HepG2 (cell line): ENCODE measurements around the gene ZNF148. TPM values are rescaled to one million over a fixed set of nuclear protein-coding genes. Genes with fewer than 3 reads are reported as not detected.

Experiments used
- ATAC-seq: fragments of 200-7000 bp; cut with Tn5 transposase; 3 replicates; pipeline ENCODE4 v1.9.1; 2020; ENCODE audit warnings: mild to moderate bottlenecking, moderate library complexity
- BruUV-seq: library from RNA; stranded (reverse); fragments of 400-500 nt; replicated peaks from 2 replicates; lab custom pipeline; 2021; lab: Mats Ljungman, UMichigan
- CTCF ChIA-PET: fragments of 300-600 bp; formaldehyde crosslinking; extraction: SDS; loops from one replicate; lab custom pipeline; 2021; ENCODE audit warnings: low total read pairs, inconsistent platforms, low intra/inter-chr PET ratio; lab: Yijun Ruan, JAX
- POLR2A ChIA-PET: fragments of 350-600 bp; sonication (Branson Sonifier 250); formaldehyde crosslinking; loops from one replicate; lab custom pipeline; 2020; ENCODE audit warnings: antibody characterized with exemption, inconsistent platforms; lab: Yijun Ruan, JAX
- DNase-seq: peaks from one replicate; pipeline ENCODE4 v3.0.0-alpha.2; 2015; ENCODE audit warnings: low spot score
- FAIRE-seq: peaks from 3 replicates; lab custom pipeline; 2011; peaks lifted over from hg19 to GRCh38; lab: Jason Lieb, UNC
- H2AFZ ChIP-seq: one replicate; pipeline ENCODE4 v1.6.1; 2011; ENCODE audit warnings: low read length, inconsistent platforms
- H3K27ac ChIP-seq: fragments of 300-600 bp; 3 replicates; pipeline ENCODE4 v1.8.0; 2011; ENCODE audit warnings: mixed run types, mild to moderate bottlenecking, mixed read lengths, low read length, inconsistent platforms; ENCODE audit not compliant: insufficient read depth; ENCODE audit errors: extremely low read length
- H3K27me3 ChIP-seq, 2 experiments: fragments of 200-600 bp in 1 of 2; 2 replicates in 1 of 2; 3 replicates in 1 of 2; pipeline versions ENCODE4 v1.6.0 to v1.8.0; 2011; ENCODE audit warnings: low read length in 2 of 2, mild to moderate bottlenecking in 2 of 2, moderate library complexity in 2 of 2, inconsistent platforms in 1 of 2; ENCODE audit not compliant: insufficient read depth in 2 of 2, control insufficient read depth in 1 of 2
- H3K36me3 ChIP-seq, 2 experiments: fragments of 200-600 bp in 1 of 2; replicated peaks in 1 of 2; 2 replicates in 1 of 2; 3 replicates in 1 of 2; pipeline versions ENCODE4 v1.5.1 to v1.8.0; 2011; ENCODE audit warnings: low read length in 2 of 2, inconsistent platforms in 1 of 2; ENCODE audit not compliant: insufficient read depth in 2 of 2, control insufficient read depth in 1 of 2
- H3K4me1 ChIP-seq: 2 replicates; pipeline ENCODE4 v1.5.1; 2012; ENCODE audit warnings: low read length, inconsistent platforms; ENCODE audit not compliant: insufficient read depth
- H3K4me2 ChIP-seq: 2 replicates; pipeline ENCODE4 v1.6.0; 2011; ENCODE audit warnings: low read depth, low read length, inconsistent platforms
- H3K4me3 ChIP-seq, 3 experiments: fragments of 200-600 bp in 1 of 3; sonication (generic), shearing (Covaris generic) in 1 of 3; replicated peaks in 1 of 3; 2 replicates each; pipeline ENCODE4 v1.5.1; 2011 to 2016; ENCODE audit warnings: low read length in 3 of 3, inconsistent platforms in 2 of 3, low read depth in 2 of 3, mild to moderate bottlenecking in 2 of 3, control low read depth in 1 of 3, mixed read lengths in 1 of 3; ENCODE audit not compliant: insufficient read depth in 1 of 3
- H3K79me2 ChIP-seq: one replicate; pipeline ENCODE4 v1.6.1; 2011; ENCODE audit warnings: low read length, inconsistent platforms; ENCODE audit not compliant: insufficient read depth
- H3K9ac ChIP-seq: 2 replicates; pipeline ENCODE4 v1.6.0; 2011; ENCODE audit warnings: mild to moderate bottlenecking, low read depth, low read length, inconsistent platforms; ENCODE audit not compliant: insufficient read depth
- H3K9me3 ChIP-seq: 2 replicates; pipeline ENCODE4 v1.5.1; 2012; ENCODE audit warnings: mild to moderate bottlenecking, low read length
- H4K20me1 ChIP-seq: 2 replicates; pipeline ENCODE4 v1.6.0; 2011; ENCODE audit warnings: inconsistent platforms, mild to moderate bottlenecking, low read length, moderate library complexity; ENCODE audit not compliant: insufficient read depth
- AGO2 ChIP-seq: fragments of 200-400 bp; formaldehyde crosslinking; optimal IDR thresholded peaks from 2 replicates; pipeline ENCODE3; 2017; ENCODE audit warnings: mild to moderate bottlenecking, low read depth, low read length, moderate library complexity
- CEBPB ChIP-seq: IDR thresholded peaks from 2 replicates; pipeline ENCODE4 v1.6.1; 2011; ENCODE audit warnings: low read depth, low read length, improper control_type of control experiment, borderline replicate concordance
- GMEB2 ChIP-seq: IDR thresholded peaks from 2 replicates; pipeline ENCODE4 v1.6.1; 2016; ENCODE audit warnings: missing biosample characterization, missing genetic modification reagents, low read depth
- GZF1 ChIP-seq: sonication (generic); formaldehyde crosslinking; IDR thresholded peaks from 2 replicates; pipeline ENCODE4 v1.5.1; 2020; ENCODE audit warnings: mild to moderate bottlenecking, missing genetic modification reagents
- HNRNPL ChIP-seq: fragments of 200-400 bp; formaldehyde crosslinking; IDR thresholded peaks from 2 replicates; pipeline ENCODE4 v1.6.1; 2017; ENCODE audit warnings: mild to moderate bottlenecking, low read depth, low read length
- ZBTB26 ChIP-seq: IDR thresholded peaks from 2 replicates; pipeline ENCODE4 v1.6.1; 2016; ENCODE audit warnings: missing compliant biosample characterization, missing genetic modification reagents, borderline replicate concordance
- ZFP91 ChIP-seq: sonication (generic); formaldehyde crosslinking; IDR thresholded peaks from 2 replicates; pipeline ENCODE4 v1.9.0; 2022; ENCODE audit warnings: missing genetic modification reagents, mild to moderate bottlenecking, borderline replicate concordance
- ZNF101 ChIP-seq: sonication (generic); formaldehyde crosslinking; IDR thresholded peaks from 2 replicates; pipeline ENCODE4 v1.4.0; 2020; ENCODE audit warnings: mild to moderate bottlenecking, low read depth, missing genetic modification reagents, borderline replicate concordance
- ZNF180 ChIP-seq: sonication (generic); formaldehyde crosslinking; IDR thresholded peaks from 2 replicates; pipeline ENCODE4 v1.4.0; 2020; ENCODE audit warnings: low read depth, missing genetic modification reagents, borderline replicate concordance
- ZNF510 ChIP-seq: sonication (generic); formaldehyde crosslinking; IDR thresholded peaks from 2 replicates; pipeline ENCODE4 v1.4.0; 2020; ENCODE audit warnings: low read depth, mild to moderate bottlenecking, missing genetic modification reagents
- ZNF562 ChIP-seq: sonication (generic); formaldehyde crosslinking; IDR thresholded peaks from 2 replicates; pipeline ENCODE4 v1.8.0; 2022; ENCODE audit warnings: missing genetic modification reagents, borderline replicate concordance
- ZNF740 ChIP-seq: sonication (generic); formaldehyde crosslinking; IDR thresholded peaks from 2 replicates; pipeline ENCODE4 v1.4.0; 2020; ENCODE audit warnings: missing genetic modification reagents
- ZNF782 ChIP-seq: sonication (generic); formaldehyde crosslinking; IDR thresholded peaks from 2 replicates; pipeline ENCODE4 v1.4.0; 2020; ENCODE audit warnings: missing genetic modification reagents, mild to moderate bottlenecking, borderline replicate concordance
- ZSCAN20 ChIP-seq: sonication (generic); formaldehyde crosslinking; IDR thresholded peaks from 2 replicates; pipeline ENCODE4 v1.4.0; 2020; ENCODE audit warnings: missing genetic modification reagents, mild to moderate bottlenecking, borderline replicate concordance
- WGBS: methylation state at CpG from one replicate; pipeline ENCODE4 v1.1.6; 2017; ENCODE audit warnings: low lambda C conversion rate; 5-methylcytosine and 5-hydroxymethylcytosine counted together
- in situ Hi-C: cut with HindIII; loops from 2 replicates; pipeline ENCODE4 v1.10.0; 2017; ENCODE audit warnings: low pct_unique_long_range_greater_than_20kb; ENCODE audit not compliant: extremely low pct_ligation_motif_present
- intact Hi-C: fragments of 100-400 bp; cut with micrococcal nuclease; formaldehyde crosslinking; loops from one replicate; pipeline ENCODE4 v1.10.0; 2022; ENCODE audit not compliant: unreplicated experiment
- polyA plus RNA-seq, 8 experiments: library from polyadenylated mRNA; depleted of rRNA in 3 of 8; stranded (reverse) in 7 of 8; unstranded in 1 of 8; fragments of >200 nt; fragmentation: Illumina TruSeq in 4 of 8; extraction: Trizol in 4 of 8; gene quantifications; 2 replicates each; pipeline versions ENCODE4 v1.2.1 to v1.2.3, GENCODE V29; 2011 to 2016; ENCODE audit warnings: low read depth in 4 of 8, missing spikeins in 1 of 8, mixed read lengths in 1 of 8; ENCODE audit not compliant: insufficient read depth in 1 of 8
- total RNA-seq, 5 experiments: library from RNA; depleted of rRNA; stranded (reverse); fragments of >200 nt; fragmentation: Illumina TruSeq; extraction: Trizol; gene quantifications; 2 replicates each; pipeline ENCODE4 v1.2.3, GENCODE V29; 2016; ENCODE audit warnings: low read depth in 1 of 5

ZNF148 gene
- total and polyA plus RNA-seq, 2 of the 13 experiments (the other 11 are each of a cell fraction or from before 2014, with no cell fraction given), result 10.6 to 36.1 TPM

GRCh38 chr3:125326957-125327356 is 48.2 kb downstream of the ZNF148 start:
- DNase-seq (no peak), ATAC-seq (no peak), FAIRE-seq (no peak)
- H2AFZ ChIP-seq, result no peak overlapping the region
- no peak overlapping the region for H3K4me2 ChIP-seq
- intact Hi-C loops, result no loop called here
- in situ Hi-C loops, result no loop called here
- no peak for TF ChIP-seq ZSCAN20 (CRISPR knock-in tag)
- TF ChIP-seq CEBPB, result peak; percentile 36; the same call in 1 of the 2 replicates
- H3K9me3 ChIP-seq, result no peaks in the 10 kb centered on the region
- H3K4me3 ChIP-seq, result no peak overlapping the region
- no peaks in the 10 kb centered on the region for H3K27me3 ChIP-seq
- H3K9ac ChIP-seq, result no peak overlapping the region
- peaks cover 20% of the 10 kb centered on the region for H3K79me2 ChIP-seq
- H3K36me3 ChIP-seq, result peaks cover 0 to 18% of the 10 kb centered on the region in 2 experiments; a peak in 3 of 5 replicates
- CTCF ChIA-PET, result no interaction called here
- H3K27ac ChIP-seq, result no peak overlapping the region
- BruUV-seq, result no TSS peak
- POLR2A ChIA-PET, result no interaction called here
- no peaks in the 10 kb centered on the region for H3K4me1 ChIP-seq
- 74% methylated on average over 4 of the region's 4 CpGs for WGBS
- no peaks in the 10 kb centered on the region for H4K20me1 ChIP-seq

- BruUV-seq, result no TSS peak
- DNase-seq, result no peak
- CTCF ChIA-PET, result no interaction called here
- Histone ChIP-seq H3K27me3 (no peaks in the 10 kb centered on the region; a peak in 1 of 5 replicates), H3K79me2 (peaks cover 8% of the 10 kb centered on the region), H3K36me3 (peaks cover 0 to 16% of the 10 kb centered on the region in 2 experiments; a peak in 3 of 5 replicates), H2AFZ (no peak overlapping the region), H4K20me1 (no peaks in the 10 kb centered on the region), H3K27ac (no peak overlapping the region), H3K4me2 (no peak overlapping the region), H3K4me3 (no peak overlapping the region), H3K4me1 (no peaks in the 10 kb centered on the region), H3K9ac (no peak overlapping the region), H3K9me3 (no peaks in the 10 kb centered on the region)
- no peak for FAIRE-seq
- no peak for ATAC-seq
- TF ChIP-seq ZNF782 (CRISPR knock-in tag), result no peak
- TF ChIP-seq ZNF740 (CRISPR knock-in tag), result no peak
- no peak for TF ChIP-seq ZNF562 (CRISPR knock-in tag)
- TF ChIP-seq GZF1 (CRISPR knock-in tag), result no peak
- no peak for TF ChIP-seq ZNF510 (CRISPR knock-in tag)
- TF ChIP-seq AGO2, result no peak
- no peak for TF ChIP-seq ZNF180
- TF ChIP-seq HNRNPL, result no peak
- no peak for TF ChIP-seq GMEB2 (CRISPR knock-in tag)
- TF ChIP-seq ZFP91 (CRISPR knock-in tag), result no peak
- TF ChIP-seq ZNF101 (CRISPR knock-in tag), result no peak
- no peak for TF ChIP-seq ZBTB26 (CRISPR knock-in tag)
- in situ Hi-C loops (no loop called here), intact Hi-C loops (no loop called here)
- POLR2A ChIA-PET, result no interaction called here
Measured at GRCh38 chr3:125325746-125326145, 49.4 kb downstream of the ZNF148 start.
